Frontal cortex (tissue), 1 donor: ENCODE measurements around the gene CMTM1. TPM values are rescaled to one million over a fixed set of nuclear protein-coding genes. Genes with fewer than 3 reads are reported as not detected.

Experiments used
- small RNA-seq: library from RNA; depleted of rRNA; stranded (forward); fragments of <200 nt; gene quantifications from one replicate; pipeline ENCODE3, GENCODE V24; 2014
- total RNA-seq: library from RNA; depleted of rRNA; stranded (reverse); fragments of >200 nt; gene quantifications from one replicate; pipeline ENCODE4 v1.2.3, GENCODE V29; 2014

Gene CMTM1
- total RNA-seq, 1 donor from 2014 or later, result 4.1 TPM

Small RNAs within 50 kb of the gene (small RNA-seq; reads per million reads assigned to genes)
- gene CKLF-CMTM1, result not detected

Other genes with a start within 250 kb of the CMTM1 start
- gene CDH5, start 199.7 kb upstream of the CMTM1 start, total RNA-seq, result 6.1 TPM
- gene BEAN1, start 139.1 kb upstream of the CMTM1 start, total RNA-seq, result 4.5 TPM
- 20.0 TPM for gene TK2, start 16.3 kb upstream of the CMTM1 start, total RNA-seq
- gene CKLF, start 13.9 kb upstream of the CMTM1 start, total RNA-seq, result 33.0 TPM
- gene CMTM2, start 13.0 kb downstream of the CMTM1 start, total RNA-seq, result not detected
- gene CMTM3, start 38.3 kb downstream of the CMTM1 start, total RNA-seq, result 3.3 TPM
- gene CMTM4, start 130.3 kb downstream of the CMTM1 start, total RNA-seq, result 51.0 TPM
- gene DYNC1LI2, start 185.2 kb downstream of the CMTM1 start, total RNA-seq, result 183 TPM
- 0.41 TPM for gene TERB1, start 235.1 kb downstream of the CMTM1 start, total RNA-seq